ENCODE measurements around the gene HP1BP3. TPM values are rescaled to one million over a fixed set of nuclear protein-coding genes. Genes with fewer than 3 reads are reported as not detected.

The HP1BP3 gene
- total and polyA plus RNA-seq, 7 donors = 54.6 to 269 (median 158) TPM

DNA sequence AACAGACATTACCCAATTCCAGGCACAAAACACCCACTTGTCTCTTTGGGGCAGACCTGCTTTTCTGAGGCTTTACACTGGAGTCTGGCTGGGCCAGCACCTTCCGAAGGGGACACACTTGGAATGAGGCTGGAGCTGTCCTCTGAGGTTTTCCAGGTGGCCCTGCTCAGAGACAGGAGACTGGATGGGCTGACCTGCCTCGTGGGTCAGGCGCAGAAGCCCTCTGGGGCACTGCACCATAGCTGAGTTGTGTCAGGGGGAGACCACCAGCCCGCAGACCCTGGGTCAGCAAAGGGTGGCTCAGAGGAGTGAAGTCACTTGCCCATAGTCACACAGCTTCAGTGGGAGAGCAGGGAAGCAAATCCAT is 56.4 kb downstream of the HP1BP3 start:
- intact Hi-C loops (cut with DNase I) = no loop called here
- H3K9me3 ChIP-seq = no peaks in the 10 kb centered on the region
- peaks cover 8 to 27% (median 10%) of the 10 kb centered on the region in 3 donors for H3K27me3 ChIP-seq
- H3K27ac ChIP-seq = no peak overlapping the region
- H3K4me1 ChIP-seq = peaks cover 0 to 25% (median 23%) of the 10 kb centered on the region in 4 donors
- no peak overlapping the region for H3K4me3 ChIP-seq
- DNase-seq = no peak
- no peaks in the 10 kb centered on the region for H3K36me3 ChIP-seq
- TF ChIP-seq POLR2A (IDR thresholded peaks at IDR 0.05) (no peak), EP300 (IDR thresholded peaks at IDR 0.05) (no peak), POLR2AphosphoS5 (IDR thresholded peaks at IDR 0.05) (no peak)
- TF ChIP-seq, protein P1, sequence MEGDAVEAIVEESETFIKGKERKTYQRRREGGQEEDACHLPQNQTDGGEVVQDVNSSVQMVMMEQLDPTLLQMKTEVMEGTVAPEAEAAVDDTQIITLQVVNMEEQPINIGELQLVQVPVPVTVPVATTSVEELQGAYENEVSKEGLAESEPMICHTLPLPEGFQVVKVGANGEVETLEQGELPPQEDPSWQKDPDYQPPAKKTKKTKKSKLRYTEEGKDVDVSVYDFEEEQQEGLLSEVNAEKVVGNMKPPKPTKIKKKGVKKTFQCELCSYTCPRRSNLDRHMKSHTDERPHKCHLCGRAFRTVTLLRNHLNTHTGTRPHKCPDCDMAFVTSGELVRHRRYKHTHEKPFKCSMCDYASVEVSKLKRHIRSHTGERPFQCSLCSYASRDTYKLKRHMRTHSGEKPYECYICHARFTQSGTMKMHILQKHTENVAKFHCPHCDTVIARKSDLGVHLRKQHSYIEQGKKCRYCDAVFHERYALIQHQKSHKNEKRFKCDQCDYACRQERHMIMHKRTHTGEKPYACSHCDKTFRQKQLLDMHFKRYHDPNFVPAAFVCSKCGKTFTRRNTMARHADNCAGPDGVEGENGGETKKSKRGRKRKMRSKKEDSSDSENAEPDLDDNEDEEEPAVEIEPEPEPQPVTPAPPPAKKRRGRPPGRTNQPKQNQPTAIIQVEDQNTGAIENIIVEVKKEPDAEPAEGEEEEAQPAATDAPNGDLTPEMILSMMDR (IDR thresholded peaks at IDR 0.05) = no peak
- WGBS, 2 donors = 48 to 58% methylated on average over 4 of the region's 4 CpGs

DNA sequence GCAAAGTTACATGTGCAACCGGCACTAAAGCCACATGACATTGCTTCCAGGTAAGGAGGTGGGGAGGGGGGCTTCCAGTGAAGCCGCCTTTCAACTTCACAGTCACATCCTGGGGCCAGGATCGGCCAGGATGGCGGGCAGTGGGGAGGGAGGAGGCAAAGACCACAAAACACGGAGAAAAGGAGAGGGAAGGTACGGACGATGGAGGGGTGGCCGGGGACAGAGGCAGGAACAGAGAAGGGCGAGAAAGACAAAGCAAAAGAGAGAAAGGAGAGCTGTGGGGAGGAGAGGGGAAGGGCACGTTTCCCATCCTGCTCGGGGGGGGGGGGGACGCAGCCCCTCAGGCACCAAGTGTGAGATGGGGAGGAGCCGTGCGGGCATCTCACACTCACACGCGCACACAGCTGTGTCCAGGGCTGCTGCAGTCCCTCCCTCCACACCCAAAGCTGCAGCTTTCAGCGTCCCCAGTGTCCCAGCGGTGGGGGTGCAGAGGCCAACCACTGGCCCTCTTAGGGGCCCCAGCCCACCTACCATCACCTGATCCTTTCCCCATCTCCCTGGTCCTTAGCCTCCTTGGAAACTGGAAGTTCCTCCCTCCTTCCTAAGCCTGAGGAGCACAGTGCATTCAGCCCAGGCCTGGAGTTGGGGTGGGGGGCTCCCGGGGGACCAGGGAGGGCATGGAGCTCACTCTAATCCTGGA is 57.0 kb downstream of the HP1BP3 start:
- H3K9me3 ChIP-seq = no peaks in the 10 kb centered on the region
- no peak for DNase-seq
- TF ChIP-seq EP300 (IDR thresholded peaks at IDR 0.05) (no peak), POLR2A (IDR thresholded peaks at IDR 0.05) (no peak), POLR2AphosphoS5 (IDR thresholded peaks at IDR 0.05) (no peak)
- TF ChIP-seq, protein P1 (IDR thresholded peaks at IDR 0.05) = no peak
- peaks cover 8 to 27% (median 10%) of the 10 kb centered on the region in 3 donors for H3K27me3 ChIP-seq
- peaks cover 0 to 25% (median 23%) of the 10 kb centered on the region in 4 donors for H3K4me1 ChIP-seq
- H3K36me3 ChIP-seq = no peaks in the 10 kb centered on the region
- no peak overlapping the region for H3K4me3 ChIP-seq
- no peak overlapping the region for H3K27ac ChIP-seq
- intact Hi-C loops (cut with DNase I) = no loop called here
- 13 to 17% methylated on average over 19 of the region's 19 CpGs for WGBS, 2 donors

DNA sequence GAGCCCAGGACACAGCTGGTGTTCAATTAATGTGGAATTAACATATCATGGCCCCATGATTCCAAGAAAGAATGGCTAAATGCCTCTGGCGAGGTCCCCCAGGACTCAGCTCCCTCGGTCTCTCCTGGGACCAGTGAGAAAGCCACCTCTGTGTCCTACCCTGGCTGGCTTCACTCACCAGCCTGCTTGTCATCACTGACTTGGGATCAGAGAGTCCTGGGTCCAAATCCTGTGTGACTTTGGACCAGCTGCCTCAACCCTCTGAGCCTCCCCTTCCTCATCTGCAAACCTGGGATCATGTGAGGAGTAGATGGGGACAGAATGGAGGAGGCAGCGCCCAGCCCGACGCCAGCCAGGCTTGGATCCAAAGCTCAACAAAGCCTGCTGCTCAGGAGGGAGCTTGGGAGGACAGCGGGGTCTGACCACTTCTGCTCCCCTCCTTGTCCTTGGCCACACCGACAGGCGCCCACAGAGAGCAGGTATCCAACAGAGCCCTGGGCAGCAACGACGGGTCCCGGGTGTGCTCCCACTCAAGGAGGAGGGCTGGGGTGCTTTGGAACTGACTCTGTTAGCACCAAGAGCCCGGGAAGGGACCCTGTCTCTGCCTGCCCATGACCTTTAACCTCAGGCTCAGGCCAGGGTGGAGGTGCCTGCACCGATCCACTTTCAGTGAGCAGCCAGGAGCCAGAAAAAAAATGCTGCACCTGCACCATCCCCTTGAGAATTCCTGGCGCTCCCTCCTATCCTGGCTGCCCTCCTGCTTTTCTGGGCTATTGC is 57.8 kb downstream of the HP1BP3 start:
- TF ChIP-seq POLR2A (IDR thresholded peaks at IDR 0.05) (no peak), POLR2AphosphoS5 (IDR thresholded peaks at IDR 0.05) (no peak), EP300 (IDR thresholded peaks at IDR 0.05) (no peak)
- TF ChIP-seq, protein P1 (IDR thresholded peaks at IDR 0.05) = no peak
- peaks cover 8 to 27% (median 10%) of the 10 kb centered on the region in 3 donors for H3K27me3 ChIP-seq
- H3K27ac ChIP-seq = no peak overlapping the region
- H3K9me3 ChIP-seq = no peaks in the 10 kb centered on the region
- no peak for DNase-seq
- H3K4me1 ChIP-seq = peaks cover 0 to 25% (median 23%) of the 10 kb centered on the region in 4 donors
- no peak overlapping the region for H3K4me3 ChIP-seq
- H3K36me3 ChIP-seq = no peaks in the 10 kb centered on the region
- 43 to 66% methylated on average over 14 of the region's 14 CpGs for WGBS, 2 donors
- intact Hi-C loops (cut with DNase I) = no loop called here

DNA sequence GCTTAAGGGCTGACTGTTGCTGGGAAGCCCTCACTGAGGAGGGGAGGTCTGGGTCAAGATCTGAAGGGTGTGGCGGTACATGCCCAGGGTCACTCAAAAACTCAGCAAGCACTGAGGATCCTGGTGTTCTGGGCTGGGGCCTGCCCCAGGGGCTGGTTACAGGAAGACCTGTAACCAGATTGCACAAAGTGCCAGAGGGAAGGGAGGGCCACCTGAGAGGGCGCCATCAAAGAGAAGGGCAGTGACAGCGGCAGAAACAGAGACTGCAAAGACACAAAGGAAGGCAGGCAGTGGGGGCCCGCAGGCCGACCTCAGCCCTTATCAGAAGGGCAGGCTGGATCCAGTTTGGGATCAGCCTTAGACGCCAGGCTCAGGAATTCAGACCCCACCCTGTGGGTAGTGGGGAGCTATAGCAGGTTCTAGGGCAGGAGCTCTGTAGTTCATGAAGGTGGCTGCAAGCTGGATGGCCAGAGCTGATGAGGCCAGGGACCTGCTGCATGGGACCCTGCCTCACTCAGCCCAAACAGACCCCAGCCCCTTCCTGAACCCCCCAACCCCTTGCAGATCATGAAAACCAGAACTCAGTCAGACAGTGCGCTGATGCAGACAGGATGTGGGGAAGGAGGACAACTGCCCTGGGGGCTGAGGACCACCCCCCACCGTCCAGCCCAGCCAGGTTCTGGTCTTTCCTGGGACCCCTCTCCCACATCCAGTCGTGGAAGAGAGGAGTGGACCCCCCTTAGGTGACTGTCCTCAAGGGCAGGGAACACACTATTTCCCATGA is 58.5 kb downstream of the HP1BP3 start:
- TF ChIP-seq POLR2A (IDR thresholded peaks at IDR 0.05) (no peak), POLR2AphosphoS5 (IDR thresholded peaks at IDR 0.05) (no peak), EP300 (IDR thresholded peaks at IDR 0.05) (no peak)
- TF ChIP-seq, protein P1 (IDR thresholded peaks at IDR 0.05) = no peak
- H3K36me3 ChIP-seq = no peaks in the 10 kb centered on the region
- no peaks in the 10 kb centered on the region for H3K9me3 ChIP-seq
- WGBS, 2 donors = 49 to 69% methylated on average over 9 of the region's 9 CpGs
- H3K4me1 ChIP-seq = peaks cover 0 to 24% (median 22%) of the 10 kb centered on the region in 4 donors
- no peak overlapping the region for H3K4me3 ChIP-seq
- no peak for DNase-seq
- H3K27me3 ChIP-seq = peaks cover 8 to 27% (median 10%) of the 10 kb centered on the region in 3 donors
- H3K27ac ChIP-seq = no peak overlapping the region
- intact Hi-C loops (cut with DNase I) = no loop called here

Measured in sigmoid colon (tissue), 7 donors.